GM12878 (cell line): Measurements from ENCODE around the gene ARHGDIA. TPM values are rescaled to one million over a fixed set of nuclear protein-coding genes. Genes with fewer than 3 reads are reported as not detected.

Experiments
- ATAC-seq: fragments of 200-7000 bp; cut with Tn5 transposase; 3 replicates; pipeline ENCODE4 v1.9.1; 2020; ENCODE audit warnings: mild to moderate bottlenecking, moderate library complexity
- BruUV-seq: library from RNA; stranded (reverse); fragments of 400-500 nt; replicated peaks from 2 replicates; lab custom pipeline; 2021; lab: Mats Ljungman, UMichigan
- CTCF ChIA-PET: fragments of 300-600 bp; sonication (Branson Sonifier 250); formaldehyde crosslinking; extraction: SDS; loops from one replicate; lab custom pipeline; 2021; ENCODE audit warnings: inconsistent platforms; lab: Yijun Ruan, JAX
- POLR2A ChIA-PET: fragments of 350-600 bp; formaldehyde crosslinking; extraction: SDS; loops from one replicate; lab custom pipeline; 2021; ENCODE audit warnings: inconsistent platforms; lab: Charles Lee
- RAD21 ChIA-PET: fragments of 300-600 bp; sonication (Branson Sonifier 250); formaldehyde crosslinking; loops from one replicate; lab custom pipeline; 2023; ENCODE audit warnings: antibody characterized with exemption; ENCODE audit not compliant: unreplicated experiment; lab: Charles Lee
- SMC1A ChIA-PET: fragments of 300-600 bp; sonication (Branson Sonifier 250); formaldehyde crosslinking; loops from one replicate; lab custom pipeline; 2023; ENCODE audit not compliant: unreplicated experiment, uncharacterized antibody; lab: Charles Lee
- DNase-seq: peaks from one replicate; pipeline ENCODE4 v3.0.0-alpha.2; 2011; ENCODE audit warnings: low read depth, low spot score
- FAIRE-seq: peaks from 3 replicates; lab custom pipeline; 2011; peaks lifted over from hg19 to GRCh38; lab: Jason Lieb, UNC
- H2AFZ ChIP-seq: 2 replicates; pipeline ENCODE4 v1.6.0; 2011; ENCODE audit warnings: low read depth, low read length, control low read depth; ENCODE audit not compliant: control insufficient read depth
- H3K27ac ChIP-seq: 2 replicates; pipeline ENCODE4 v1.5.1; 2011; ENCODE audit warnings: control low read depth; ENCODE audit not compliant: control insufficient read depth, insufficient read depth
- H3K27me3 ChIP-seq, 2 experiments: replicated peaks in 1 of 2; 2 replicates each; pipeline versions ENCODE4 v1.6.0 to v1.6.1; 2011; ENCODE audit warnings: low read length in 1 of 2; ENCODE audit not compliant: control insufficient read depth in 2 of 2, insufficient read depth in 2 of 2
- H3K36me3 ChIP-seq, 2 experiments: 2 replicates each; pipeline ENCODE4 v1.5.1; 2011; ENCODE audit warnings: low read length in 1 of 2; ENCODE audit not compliant: control insufficient read depth in 2 of 2, insufficient read depth in 2 of 2
- H3K4me1 ChIP-seq: 2 replicates; pipeline ENCODE4 v1.6.1; 2011; ENCODE audit warnings: mild to moderate bottlenecking, low read length, moderate library complexity, mixed read lengths; ENCODE audit not compliant: control insufficient read depth, insufficient read depth
- H3K4me2 ChIP-seq: 2 replicates; pipeline ENCODE4 v1.6.0; 2011; ENCODE audit warnings: control low read depth; ENCODE audit not compliant: control insufficient read depth, insufficient read depth
- H3K4me3 ChIP-seq: fragments of 200-600 bp; sonication (generic); 2 replicates; pipeline ENCODE4 v1.5.1; 2016
- H3K79me2 ChIP-seq: 2 replicates; pipeline ENCODE4 v1.6.0; 2011; ENCODE audit warnings: low read length; ENCODE audit not compliant: control insufficient read depth, insufficient read depth
- H3K9ac ChIP-seq: 2 replicates; pipeline ENCODE4 v1.8.0; 2011; ENCODE audit warnings: low read length, control low read depth, mixed read lengths; ENCODE audit not compliant: control insufficient read depth, insufficient read depth
- H3K9me3 ChIP-seq: replicated peaks from 3 replicates; pipeline ENCODE4 v1.5.1; 2011; ENCODE audit warnings: mild to moderate bottlenecking, low read length; ENCODE audit not compliant: control insufficient read depth, insufficient read depth
- H4K20me1 ChIP-seq: 2 replicates; pipeline ENCODE4 v1.6.0; 2011; ENCODE audit not compliant: control insufficient read depth, insufficient read depth
- CBFB ChIP-seq: IDR thresholded peaks from 2 replicates; pipeline ENCODE4 v1.6.1; 2016; ENCODE audit warnings: antibody characterized with exemption, low read depth
- GATAD2B ChIP-seq: fragments of 450-650 bp; conservative IDR thresholded peaks from 2 replicates; pipeline ENCODE4 v1.6.1; 2017; ENCODE audit warnings: low read depth, mild to moderate bottlenecking, moderate library complexity
- NR2F1 ChIP-seq: fragments of 450-650 bp; conservative IDR thresholded peaks from 2 replicates; pipeline ENCODE4 v1.6.1; 2017; ENCODE audit warnings: mild to moderate bottlenecking
- POLR2A ChIP-seq: IDR thresholded peaks from 2 replicates; pipeline ENCODE4 v1.6.1; 2011; ENCODE audit warnings: low read depth, mild to moderate bottlenecking, low read length
- REST ChIP-seq: IDR thresholded peaks from 2 replicates; pipeline ENCODE4 v1.6.1; 2012; ENCODE audit warnings: mild to moderate bottlenecking, low read depth, low read length
- WRNIP1 ChIP-seq: IDR thresholded peaks from 2 replicates; pipeline ENCODE4 v1.6.1; 2011; ENCODE audit warnings: low read depth, low read length, improper control_type of control experiment, borderline replicate concordance
- YY1 ChIP-seq: IDR thresholded peaks from 2 replicates; pipeline ENCODE4 v1.6.1; 2011; ENCODE audit warnings: low read depth, mild to moderate bottlenecking, low read length
- WGBS: methylation state at CpG from one replicate; pipeline ENCODE4 v1.1.6; 2016; ENCODE audit warnings: low lambda C conversion rate; ENCODE audit not compliant: insufficient replicate concordance, insufficient coverage; ENCODE audit errors: missing lambda C conversion rate; 5-methylcytosine and 5-hydroxymethylcytosine counted together
- in situ Hi-C: fragments of 300-500 bp; cut with MboI; formaldehyde crosslinking; loops from 9 replicates; pipeline ENCODE4 v1.14.3; 2018; ENCODE audit warnings: mixed read lengths
- intact Hi-C: fragments of 100-400 bp; cut with micrococcal nuclease; formaldehyde crosslinking; loops from one replicate; pipeline ENCODE4 v1.14.2; 2022; ENCODE audit not compliant: unreplicated experiment
- polyA plus RNA-seq, 11 experiments: library from polyadenylated mRNA; depleted of rRNA in 4 of 11; unstranded in 6 of 11; stranded (reverse) in 5 of 11; fragments of >200 nt; fragmentation: Nextera tagmentation in 4 of 11; fragmentation: Illumina TruSeq in 1 of 11; extraction: Ambion mirVana in 4 of 11; extraction: Trizol in 1 of 11; gene quantifications; 1 replicate in 1 of 11; 2 replicates in 10 of 11; pipeline versions ENCODE4 v1.2.1 to v1.2.3, GENCODE V29; 2011 to 2016; ENCODE audit warnings: inconsistent platforms in 2 of 11, missing spikeins in 2 of 11, low read depth in 1 of 11
- total RNA-seq, 4 experiments: library from RNA; depleted of rRNA in 3 of 4; stranded (reverse); fragments of >200 nt in 3 of 4; fragmentation: Illumina TruSeq in 1 of 4; extraction: Trizol in 1 of 4; gene quantifications; 2 replicates each; pipeline versions ENCODE4 v1.2.1 to v1.2.3, GENCODE V29; 2013 to 2021
- TF ChIP-seq, protein P1 (sequence below), 3 experiments: IDR thresholded peaks in 2 of 3; conservative IDR thresholded peaks in 1 of 3; 2 replicates each; pipeline ENCODE4 v1.5.1; 2011; ENCODE audit warnings: low read depth in 3 of 3, low read length in 3 of 3, mild to moderate bottlenecking in 3 of 3, control low read depth in 2 of 3, moderate library complexity in 2 of 3, inconsistent platforms in 1 of 3, mixed read lengths in 1 of 3; ENCODE audit not compliant: control insufficient read depth in 2 of 3, insufficient read depth in 1 of 3; ENCODE audit errors: extremely low read depth in 1 of 3

Gene ARHGDIA
- total and polyA plus RNA-seq, 10 of the 15 experiments (the other 5 are each of a cell fraction or from before 2014, with no cell fraction given), result 17.9 to 552 (median 169) TPM

DNA sequence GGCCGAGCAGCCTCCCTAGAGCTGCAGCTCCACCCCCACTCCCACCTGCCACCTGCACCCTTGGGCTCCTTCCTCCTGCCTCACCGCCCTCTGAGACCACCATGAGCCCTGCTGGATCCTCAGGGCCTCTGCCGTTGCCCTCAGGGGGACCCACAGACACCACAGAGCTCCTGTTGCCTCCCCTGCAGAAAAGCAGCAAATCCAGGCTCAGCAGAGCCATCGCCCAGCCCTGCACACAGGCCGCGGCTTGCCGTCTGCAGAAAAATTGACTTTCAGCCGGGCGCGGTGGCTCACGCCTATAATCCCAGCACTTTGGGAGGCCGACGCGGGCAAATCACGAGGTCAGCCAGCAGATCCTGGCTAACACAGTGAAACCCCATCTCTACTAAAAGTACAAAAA lies 29.3 kb downstream of the ARHGDIA start:
- no peak for ATAC-seq
- Histone ChIP-seq H2AFZ (no peak overlapping the region), H3K9ac (no peak overlapping the region), H3K9me3 (no peaks in the 10 kb centered on the region), H3K79me2 (no peaks in the 10 kb centered on the region), H3K36me3 (peaks cover 27 to 33% of the 10 kb centered on the region in 2 experiments), H3K4me3 (no peak overlapping the region), H3K27ac (no peak overlapping the region), H3K4me1 (no peaks in the 10 kb centered on the region), H4K20me1 (no peaks in the 10 kb centered on the region), H3K4me2 (no peak overlapping the region), H3K27me3 (no peaks in the 10 kb centered on the region)
- SMC1A ChIA-PET, result no interaction called here
- 97% methylated on average over 15 of the region's 15 CpGs for WGBS
- DNase-seq, result no peak
- BruUV-seq, result no TSS peak
- TF ChIP-seq POLR2A (0 out of 2 replicates have a peak, but pooled peaks have one; percentile 43), YY1 (no peak), CBFB (no peak)
- in situ Hi-C loops, result no loop called here
- POLR2A ChIA-PET, result no interaction called here
- intact Hi-C loops, result no loop called here
- no peak for FAIRE-seq
- CTCF ChIA-PET, result no interaction called here
- RAD21 ChIA-PET, result no interaction called here

- TF ChIP-seq GATAD2B (no peak), NR2F1 (no peak), REST (no peak), WRNIP1 (no peak)
- TF ChIP-seq, protein P1, sequence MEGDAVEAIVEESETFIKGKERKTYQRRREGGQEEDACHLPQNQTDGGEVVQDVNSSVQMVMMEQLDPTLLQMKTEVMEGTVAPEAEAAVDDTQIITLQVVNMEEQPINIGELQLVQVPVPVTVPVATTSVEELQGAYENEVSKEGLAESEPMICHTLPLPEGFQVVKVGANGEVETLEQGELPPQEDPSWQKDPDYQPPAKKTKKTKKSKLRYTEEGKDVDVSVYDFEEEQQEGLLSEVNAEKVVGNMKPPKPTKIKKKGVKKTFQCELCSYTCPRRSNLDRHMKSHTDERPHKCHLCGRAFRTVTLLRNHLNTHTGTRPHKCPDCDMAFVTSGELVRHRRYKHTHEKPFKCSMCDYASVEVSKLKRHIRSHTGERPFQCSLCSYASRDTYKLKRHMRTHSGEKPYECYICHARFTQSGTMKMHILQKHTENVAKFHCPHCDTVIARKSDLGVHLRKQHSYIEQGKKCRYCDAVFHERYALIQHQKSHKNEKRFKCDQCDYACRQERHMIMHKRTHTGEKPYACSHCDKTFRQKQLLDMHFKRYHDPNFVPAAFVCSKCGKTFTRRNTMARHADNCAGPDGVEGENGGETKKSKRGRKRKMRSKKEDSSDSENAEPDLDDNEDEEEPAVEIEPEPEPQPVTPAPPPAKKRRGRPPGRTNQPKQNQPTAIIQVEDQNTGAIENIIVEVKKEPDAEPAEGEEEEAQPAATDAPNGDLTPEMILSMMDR (IDR thresholded peaks at IDR 0.05 in 2 of 3, conservative IDR thresholded peaks at IDR 0.05 in 1 of 3; ENCODE audit: control insufficient read depth in 2 of 3, extremely low read depth in 1 of 3, insufficient read depth in 1 of 3, low read depth in 3 of 3, low read length in 3 of 3), result no peak
- intact Hi-C loops, result no loop called here
- ATAC-seq (no peak), FAIRE-seq (no peak), DNase-seq (no peak)
- BruUV-seq, result no TSS peak
- Histone ChIP-seq H3K4me2 (no peak overlapping the region), H3K9ac (no peak overlapping the region), H3K27me3 (no peaks in the 10 kb centered on the region), H3K36me3 (peaks cover 22 to 26% of the 10 kb centered on the region in 2 experiments; a peak in 3 of 4 replicates), H3K27ac (no peak overlapping the region), H3K79me2 (no peaks in the 10 kb centered on the region), H4K20me1 (no peaks in the 10 kb centered on the region), H2AFZ (no peak overlapping the region), H3K4me1 (no peaks in the 10 kb centered on the region), H3K4me3 (no peak overlapping the region), H3K9me3 (no peaks in the 10 kb centered on the region)
- 82% methylated on average over 39 of the region's 40 CpGs for WGBS
- ChIA-PET RAD21 (no interaction called here), POLR2A (no interaction called here), CTCF (no interaction called here), SMC1A (no interaction called here)
- in situ Hi-C loops, result no loop called here
These were observed 30.0 kb downstream of the ARHGDIA start for GRCh38 chr17:81840826-81841778.
